NCI-H187 (cell line): ENCODE results near the gene KLHL3.

ENCODE experiments used
- DNase-seq, 2 experiments: peaks; one replicate each; lab custom pipeline; 2025; lab: John Stamatoyannopoulos, UW

KLHL3 gene

DNA sequence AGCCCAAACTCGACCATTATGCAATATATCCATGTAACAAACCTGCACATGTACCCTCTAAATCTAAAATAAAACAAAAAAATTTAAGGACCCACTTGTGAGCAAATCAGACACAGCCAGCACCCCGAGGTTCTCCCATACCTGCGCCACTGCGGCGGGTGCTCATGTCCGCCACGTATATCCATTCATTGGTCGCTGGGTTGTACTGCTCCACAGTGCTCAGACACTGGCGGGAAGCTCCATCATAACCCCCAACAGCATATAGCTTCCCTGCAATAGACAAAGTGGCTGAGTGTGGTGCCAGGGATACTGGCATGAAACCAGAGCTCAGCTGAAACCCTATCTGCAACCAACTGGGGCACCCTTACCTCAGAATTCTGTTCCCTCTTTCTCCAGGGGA is 102.0 kb downstream of the KLHL3 start:
- DNase-seq = no peak

DNA sequence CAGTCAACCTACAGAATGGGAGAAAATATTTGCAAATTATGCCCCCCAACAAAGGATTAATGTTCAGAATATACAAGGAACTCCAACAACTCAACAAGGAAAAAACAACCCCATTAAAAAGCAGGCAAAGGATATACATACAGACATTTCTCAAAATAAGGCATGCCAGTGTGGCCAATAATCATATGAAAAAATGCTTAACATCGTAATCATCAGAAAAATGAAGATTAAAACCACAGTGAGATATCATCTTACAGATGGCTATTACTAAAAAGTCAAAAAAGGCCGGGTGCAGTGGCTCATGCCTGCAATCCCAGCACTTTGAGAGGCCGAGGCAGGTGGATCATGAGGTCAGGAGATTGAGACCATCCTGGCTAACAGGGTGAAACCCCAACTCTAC is 103.2 kb downstream of the KLHL3 start:
- DNase-seq = no peak

DNA sequence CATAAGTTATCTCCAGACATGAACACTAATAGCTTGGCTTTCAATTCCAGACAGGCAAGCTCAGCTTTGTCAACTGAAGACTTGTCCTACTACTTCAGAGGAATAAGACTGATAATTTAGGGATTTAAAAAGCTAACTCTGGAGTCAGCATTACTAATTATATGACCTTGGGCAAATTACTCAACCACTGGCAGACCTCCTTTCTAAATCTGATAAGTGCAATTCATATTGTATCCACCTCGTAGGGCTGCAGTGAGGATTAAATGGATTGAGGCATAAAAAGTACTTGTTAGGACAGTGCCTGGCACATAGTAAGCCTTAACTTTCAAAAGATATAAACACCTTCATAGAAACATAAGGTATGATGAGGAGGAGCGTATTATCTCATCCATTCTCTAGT is 104.4 kb downstream of the KLHL3 start:
- no peak for DNase-seq

DNA sequence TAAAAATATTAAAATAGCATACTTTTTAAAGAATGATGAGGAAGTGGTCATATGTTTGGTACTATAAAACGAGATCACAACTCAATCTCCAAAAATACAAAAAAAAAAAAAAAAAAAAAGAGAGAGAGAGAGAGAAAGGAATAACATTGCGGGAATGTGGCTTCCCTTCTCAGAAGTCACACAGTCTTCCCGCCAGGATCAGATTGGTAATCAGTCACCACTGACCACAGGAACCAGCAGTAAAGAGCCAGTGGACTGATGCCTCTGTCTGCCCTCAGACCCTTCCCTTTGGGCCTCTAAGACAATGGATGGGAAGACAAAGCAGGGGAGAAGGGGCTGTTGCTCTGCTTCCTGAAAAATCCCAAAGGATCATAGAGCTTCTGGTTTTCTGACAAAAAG is 104.9 kb downstream of the KLHL3 start:
- no peak for DNase-seq

DNA sequence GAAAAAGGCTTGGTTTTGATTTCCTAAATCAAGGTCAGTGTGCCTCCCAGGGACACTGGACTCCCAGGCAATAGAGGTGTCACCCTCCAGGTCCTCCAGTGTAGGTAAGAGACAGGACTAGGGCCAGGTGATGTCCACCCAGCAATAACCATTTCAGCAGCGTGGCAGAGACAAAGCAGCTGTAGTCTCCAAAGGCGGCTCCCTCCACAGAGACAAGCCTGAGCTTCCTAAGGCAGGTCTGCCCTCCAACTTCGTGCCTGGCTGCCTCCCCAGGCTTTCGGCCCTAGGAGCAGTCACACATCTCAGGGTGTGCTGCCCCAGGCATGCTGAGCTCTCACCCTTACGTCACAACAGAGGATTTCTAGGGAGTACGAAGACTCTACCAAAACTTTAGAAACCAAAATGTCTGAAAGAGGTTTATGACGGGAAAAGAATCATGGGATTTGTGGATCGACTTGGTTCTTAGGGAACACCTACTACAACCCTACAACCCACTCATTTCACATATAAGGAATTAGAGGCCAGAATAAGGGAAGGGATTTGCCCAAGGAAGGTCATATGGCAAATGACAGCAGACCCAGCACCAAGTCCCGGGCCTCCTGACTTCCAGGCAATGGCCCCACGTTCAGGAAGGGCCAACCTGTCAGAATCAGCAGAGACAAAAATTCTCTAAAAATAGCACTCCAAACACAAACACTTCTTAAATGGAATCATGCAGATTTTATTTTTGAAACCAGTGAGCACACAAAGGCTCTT is 105.5 kb downstream of the KLHL3 start:
- no peak for DNase-seq

DNA sequence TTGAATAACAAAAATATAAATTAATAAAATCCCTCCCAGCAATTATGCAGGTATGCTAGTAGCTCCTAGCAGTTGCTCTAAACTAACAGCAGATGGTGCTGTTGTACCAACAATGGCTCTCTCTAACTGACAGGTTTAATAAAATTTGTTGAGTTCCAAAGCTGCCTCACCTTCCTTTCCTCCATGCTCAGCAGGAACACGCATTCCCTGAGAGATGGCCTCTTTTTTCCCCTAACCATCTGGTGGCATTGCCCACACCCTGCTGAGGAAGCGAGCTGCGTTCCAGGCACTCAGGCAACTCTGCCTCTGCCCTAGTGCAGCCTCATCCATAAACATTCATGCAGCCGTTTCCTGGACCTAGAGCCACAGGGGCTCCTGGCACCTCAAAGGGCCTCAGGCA is 106.2 kb downstream of the KLHL3 start:
- DNase-seq = peak in 1 of 2 experiments; percentile 11

DNA sequence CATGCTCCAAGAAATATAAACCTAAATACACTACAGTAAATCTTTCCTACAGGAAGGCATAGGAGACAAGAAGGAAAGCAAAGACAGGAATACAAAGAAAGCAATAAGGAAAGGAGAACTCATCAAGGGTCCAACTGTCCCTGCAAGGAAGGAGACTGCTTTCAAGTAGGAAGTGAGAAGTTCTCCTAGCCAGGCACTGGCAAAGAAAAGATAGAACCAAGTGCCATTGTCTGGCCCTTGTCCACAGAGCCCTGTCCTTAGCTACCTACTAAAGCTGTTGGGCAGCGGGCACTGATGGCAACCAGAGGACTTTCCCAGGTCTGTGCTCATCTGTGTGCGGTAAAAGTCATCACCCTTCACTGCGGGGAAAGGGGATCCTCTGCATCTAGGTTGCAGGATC is 108.2 kb downstream of the KLHL3 start:
- DNase-seq = no peak

DNA sequence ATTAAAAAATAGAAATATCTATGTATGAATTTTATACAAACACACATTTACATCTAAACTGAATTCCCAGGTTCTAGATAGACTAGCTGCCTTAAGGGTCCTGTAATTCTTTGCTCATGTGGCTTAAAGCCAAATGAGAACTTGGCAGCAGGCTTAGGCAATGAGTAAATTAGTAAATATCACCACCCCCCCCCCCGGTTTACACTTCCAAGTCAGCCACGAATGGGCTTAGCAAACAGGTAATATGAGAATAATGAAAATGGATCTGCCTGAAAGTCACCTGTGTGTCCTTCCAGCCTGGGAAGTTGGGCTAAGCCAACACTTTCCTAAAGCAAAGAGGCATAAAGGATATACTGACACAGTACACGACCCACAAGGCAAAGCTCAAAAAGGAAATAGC is 108.6 kb downstream of the KLHL3 start:
- DNase-seq = no peak

DNA sequence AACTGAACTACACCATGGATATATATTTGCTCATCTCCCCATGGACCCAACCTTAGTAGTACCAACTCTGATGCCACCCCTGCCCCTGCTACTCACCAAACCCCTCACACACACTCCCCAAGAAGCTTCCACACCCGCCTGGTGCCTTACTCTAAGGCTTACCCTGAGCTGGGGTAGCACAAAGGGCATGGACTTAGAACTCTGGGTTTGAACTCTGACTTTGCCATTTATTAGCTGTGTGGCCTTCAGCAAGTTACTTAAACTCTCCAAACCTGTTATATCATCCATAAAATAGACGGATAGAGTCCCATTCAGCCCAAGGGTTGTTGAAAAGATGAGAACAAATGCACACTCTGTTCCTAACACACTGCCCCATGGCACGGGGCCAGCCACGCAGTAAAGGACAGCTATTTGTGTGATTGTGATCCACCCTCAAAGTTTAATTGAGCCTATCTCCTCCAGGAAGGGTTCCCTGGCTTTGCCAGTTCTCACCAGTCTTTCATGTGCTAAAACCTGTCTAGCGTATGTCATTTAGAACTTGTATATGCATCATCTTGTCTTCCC is 111.0 kb downstream of the KLHL3 start:
- DNase-seq = no peak

DNA sequence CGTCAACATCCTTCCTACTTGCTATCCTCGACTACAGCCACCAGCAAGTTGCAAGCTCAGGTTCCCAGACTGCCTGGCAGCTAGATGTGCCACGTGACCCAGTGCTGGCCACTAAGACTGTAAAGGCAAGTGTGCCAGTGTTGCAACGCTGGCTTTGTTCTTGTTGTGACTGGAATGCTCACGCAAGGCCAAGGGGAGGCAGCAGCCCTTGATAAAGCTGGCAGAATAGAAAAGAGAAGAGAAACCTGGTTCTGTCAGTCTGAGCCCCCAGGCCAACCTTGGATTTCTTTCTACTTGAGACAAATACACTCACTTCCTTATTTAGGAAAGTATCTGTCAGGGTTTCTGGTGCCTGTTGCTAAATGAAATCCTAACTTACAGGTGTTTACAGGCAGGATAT is 113.0 kb downstream of the KLHL3 start:
- DNase-seq = no peak

DNA sequence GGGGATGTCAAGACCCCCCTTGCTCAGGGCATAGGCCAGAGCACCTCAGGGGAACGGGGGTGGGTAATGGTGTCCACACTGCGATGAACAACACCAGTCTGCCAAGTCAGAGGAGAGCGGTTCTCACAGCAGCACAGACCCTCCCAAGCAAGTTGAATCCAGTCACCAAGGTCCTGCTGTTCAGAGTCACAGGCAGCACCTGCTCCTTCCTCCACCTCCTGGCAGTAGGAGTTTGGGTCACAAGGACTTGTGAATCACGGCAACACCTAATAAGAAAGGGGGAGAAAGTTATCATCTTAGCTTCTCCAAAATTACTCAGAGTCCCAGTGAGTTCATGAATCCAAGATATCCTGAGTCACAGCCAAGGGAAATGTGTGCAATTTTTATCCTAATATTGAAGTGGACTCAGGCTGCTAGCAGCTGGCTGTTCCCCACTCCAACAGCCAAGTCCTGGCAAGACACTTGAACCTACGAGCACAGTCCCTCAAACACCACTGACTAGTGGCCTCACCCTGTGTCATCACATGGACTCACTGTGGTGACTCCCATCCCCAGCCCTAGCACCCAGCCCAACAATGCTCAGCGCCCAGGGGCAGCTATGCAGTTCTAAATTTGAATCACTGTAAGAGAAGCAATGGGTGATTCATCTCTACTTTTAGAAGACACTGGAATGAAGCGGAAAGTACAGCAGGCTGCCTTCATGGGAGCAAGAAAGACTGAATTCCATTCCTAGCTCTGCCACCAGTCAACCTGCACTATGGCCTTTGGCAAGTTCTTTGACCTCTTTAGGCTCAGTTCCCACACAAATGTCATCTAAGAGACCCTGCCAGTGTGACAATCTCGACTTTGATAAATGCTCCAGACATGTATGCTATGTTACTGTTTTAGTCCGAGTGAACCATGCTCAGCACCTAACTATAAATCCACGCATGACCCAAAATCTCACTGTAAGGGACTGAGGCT is 113.7 kb downstream of the KLHL3 start:
- DNase-seq = no peak

DNA sequence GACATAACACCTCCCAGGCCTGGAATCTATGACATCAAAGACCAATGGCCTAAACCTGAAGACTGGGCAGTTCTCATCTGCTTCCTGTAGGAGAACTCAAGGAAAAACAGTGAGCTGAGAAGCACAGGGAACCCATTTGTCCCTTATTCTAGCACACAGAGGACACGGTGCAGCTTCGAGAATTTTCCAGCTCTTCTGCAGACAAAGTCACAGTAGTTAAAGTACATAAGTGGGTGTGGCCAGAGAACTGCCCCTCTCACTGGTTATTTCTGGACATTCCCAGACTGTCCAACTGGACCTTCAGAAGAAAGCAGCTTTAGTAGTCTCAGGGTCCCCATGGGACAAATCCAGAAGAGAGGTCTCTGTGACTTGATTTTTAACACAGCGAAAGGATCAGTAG is 114.6 kb downstream of the KLHL3 start:
- no peak for DNase-seq

DNA sequence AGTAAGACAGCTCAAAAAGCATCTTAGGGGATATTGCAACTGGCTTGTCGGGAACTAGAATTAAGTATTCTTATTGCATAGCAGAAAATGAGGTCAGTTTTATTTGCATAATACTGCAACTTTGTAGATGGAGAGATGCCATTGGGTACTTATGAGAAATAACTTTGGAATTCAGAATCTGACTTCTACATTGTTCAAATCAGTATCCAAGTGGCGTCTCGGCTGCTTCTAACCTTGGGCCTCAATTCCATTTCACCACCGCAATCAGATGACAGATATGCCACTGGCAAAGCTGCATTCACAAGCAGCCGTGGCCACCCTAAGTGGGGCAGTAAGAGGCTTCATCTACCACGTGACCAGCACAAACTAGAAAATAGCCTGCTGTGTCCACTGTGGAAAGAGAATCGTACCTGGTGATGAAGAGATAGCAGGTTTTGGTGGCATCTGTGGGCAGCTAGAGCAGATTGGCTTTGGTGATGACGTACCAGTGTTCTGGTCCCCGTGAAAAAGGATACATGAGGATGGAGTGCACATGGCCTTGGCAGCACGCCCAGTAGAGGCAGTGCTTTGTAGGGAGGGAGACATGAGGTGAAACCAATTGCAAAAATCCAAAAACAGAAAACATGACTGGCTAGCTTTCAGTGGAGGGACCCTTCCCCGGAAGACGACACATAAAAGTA is 116.6 kb downstream of the KLHL3 start:
- no peak for DNase-seq

DNA sequence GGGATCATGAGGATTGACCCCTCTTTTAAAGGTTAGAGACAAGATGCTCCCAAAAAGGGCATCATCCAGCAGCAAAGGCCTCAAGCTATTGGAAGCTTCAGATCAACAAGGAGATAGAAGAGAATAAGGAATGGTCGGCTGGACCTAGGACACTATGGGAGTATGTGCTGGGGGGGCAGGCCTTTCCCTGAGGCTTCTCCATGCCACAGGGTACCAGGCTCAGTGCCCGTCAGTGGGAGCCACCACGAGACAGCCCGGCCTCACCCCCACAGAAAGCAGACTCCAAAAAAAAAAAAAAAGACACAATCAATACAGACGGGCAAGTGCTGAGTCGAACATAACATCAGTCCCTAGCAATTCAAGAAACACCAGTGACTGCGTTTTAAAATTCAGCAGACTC is 117.4 kb downstream of the KLHL3 start:
- DNase-seq = no peak

DNA sequence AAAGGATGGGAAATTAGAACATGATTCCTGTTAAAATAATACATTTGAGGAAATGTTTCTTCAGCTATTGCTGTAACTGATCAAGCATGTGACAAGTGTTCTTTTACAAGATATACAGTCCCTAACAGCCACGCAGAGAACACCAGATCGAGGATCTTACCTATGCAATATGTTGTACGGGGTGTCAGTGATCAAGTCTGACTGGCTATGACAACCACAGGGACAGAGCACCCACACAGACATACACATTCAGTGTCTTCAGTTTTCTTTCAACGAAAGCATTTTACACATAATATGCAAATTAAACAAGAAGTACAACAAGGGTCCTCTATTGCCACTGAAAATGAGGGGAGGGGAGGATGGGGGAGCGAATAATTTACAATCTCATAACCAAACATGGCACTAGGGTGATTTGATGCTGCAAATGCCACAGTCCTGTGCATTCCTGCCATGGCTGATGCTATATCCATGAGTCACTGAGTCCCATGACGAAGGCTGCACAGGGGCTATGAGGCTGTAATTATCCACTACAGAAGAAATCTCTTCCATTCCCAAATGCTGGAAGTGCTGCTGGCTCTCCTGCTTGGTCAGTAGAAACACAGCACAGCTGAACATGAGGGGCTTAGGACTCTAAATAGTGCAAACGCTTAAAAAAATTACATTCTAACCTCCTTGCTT is 118.2 kb downstream of the KLHL3 start:
- DNase-seq = no peak

DNA sequence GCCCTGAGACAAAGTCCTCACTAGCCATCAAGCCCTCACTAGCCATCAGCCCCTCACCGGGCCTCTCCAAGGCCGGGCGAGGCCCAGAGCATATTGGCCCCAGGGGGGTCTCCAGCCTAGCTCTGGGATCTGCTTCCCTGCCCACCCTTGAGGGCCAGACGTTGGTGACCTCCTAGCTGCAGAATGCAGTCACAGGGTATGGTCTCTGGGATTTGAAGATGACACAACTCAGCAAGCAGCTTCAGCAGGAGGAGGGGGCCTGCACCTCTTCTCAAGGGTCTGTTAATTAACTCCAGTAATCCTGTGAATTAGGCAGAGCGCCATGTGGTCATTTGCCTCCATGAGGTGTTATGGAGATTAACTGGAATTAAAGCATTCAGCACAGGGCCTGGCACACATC is 119.8 kb downstream of the KLHL3 start:
- DNase-seq = no peak

DNA sequence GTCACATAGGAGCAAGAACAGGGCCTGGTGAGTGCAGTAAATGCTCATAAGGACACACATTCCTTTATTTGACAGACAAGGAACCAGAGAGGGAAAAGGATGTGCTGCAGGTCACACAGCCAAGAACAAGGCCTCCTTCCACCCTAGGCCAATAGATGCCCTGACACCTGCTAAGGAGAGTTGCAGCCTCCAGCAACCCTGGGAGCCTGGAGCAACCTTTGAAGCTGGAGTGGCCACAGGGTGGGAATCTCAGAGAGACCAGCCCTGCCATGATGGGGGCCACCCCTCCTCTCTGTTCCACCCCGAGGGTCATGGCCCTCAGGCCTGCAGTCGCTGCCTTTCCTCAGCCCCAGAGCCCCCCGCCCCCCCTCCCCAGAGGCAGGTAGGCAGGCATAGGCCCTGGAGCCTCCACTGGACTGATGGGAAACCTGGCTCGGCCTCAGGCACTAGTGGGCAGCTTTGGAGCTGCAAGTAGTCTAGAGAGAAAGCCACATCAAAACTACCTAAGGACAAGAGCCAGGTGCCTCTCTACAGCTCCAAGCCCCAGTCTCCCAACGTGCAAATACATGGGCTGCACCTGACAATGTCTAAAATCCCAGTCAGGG is 120.6 kb downstream of the KLHL3 start:
- DNase-seq = no peak

DNA sequence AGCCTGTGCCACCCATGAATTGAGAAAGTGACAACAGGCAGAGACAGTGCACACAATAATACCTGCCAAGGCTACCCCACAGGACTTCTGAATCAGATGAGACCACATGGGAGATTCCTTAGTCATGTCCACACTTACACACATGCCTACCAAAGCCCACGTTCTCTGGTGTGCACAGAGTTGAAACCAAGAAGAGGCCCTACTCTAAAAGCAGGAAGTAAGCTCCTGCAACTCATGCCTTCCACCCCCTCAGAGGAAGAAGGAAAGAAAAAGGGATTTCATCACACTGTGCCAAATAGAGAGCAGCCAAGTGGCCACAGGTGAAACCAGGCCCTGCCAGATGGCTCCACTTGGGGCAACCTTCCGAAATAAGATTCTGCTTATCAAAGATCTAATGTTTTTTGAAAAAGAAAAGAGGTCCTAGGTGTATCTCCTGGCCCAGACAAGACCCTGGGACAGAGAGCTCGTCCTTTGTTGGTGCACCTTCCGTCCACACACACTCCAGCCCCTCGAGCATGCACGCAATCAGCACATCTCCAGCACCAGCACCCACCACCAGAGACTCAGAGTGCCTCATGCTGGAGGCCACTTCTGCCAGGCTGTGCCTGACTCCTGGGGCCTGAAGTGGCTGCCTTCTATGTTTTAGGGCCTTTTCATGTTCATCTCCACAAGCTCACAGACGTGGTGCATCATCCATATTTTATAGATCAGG is 122.2 kb downstream of the KLHL3 start:
- no peak for DNase-seq

DNA sequence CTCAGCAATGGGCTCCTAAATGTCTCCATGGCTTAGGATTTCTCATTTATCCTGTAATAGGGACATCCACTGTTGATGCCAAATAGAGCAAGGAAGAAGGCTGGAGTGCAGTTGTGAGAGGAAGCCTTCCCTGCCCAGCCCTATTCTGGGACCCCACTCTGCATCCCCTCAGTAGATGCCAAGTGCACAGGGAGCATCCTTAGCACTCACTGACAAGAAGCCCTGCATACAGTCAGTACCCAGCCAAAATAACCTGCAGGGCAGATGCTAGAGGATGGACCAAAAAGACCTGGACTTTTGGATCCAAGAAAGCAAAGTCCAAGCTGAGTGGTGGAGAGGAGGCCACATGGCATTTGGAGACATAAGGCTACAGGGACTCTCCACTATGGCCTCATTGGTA is 123.3 kb downstream of the KLHL3 start:
- DNase-seq = no peak

DNA sequence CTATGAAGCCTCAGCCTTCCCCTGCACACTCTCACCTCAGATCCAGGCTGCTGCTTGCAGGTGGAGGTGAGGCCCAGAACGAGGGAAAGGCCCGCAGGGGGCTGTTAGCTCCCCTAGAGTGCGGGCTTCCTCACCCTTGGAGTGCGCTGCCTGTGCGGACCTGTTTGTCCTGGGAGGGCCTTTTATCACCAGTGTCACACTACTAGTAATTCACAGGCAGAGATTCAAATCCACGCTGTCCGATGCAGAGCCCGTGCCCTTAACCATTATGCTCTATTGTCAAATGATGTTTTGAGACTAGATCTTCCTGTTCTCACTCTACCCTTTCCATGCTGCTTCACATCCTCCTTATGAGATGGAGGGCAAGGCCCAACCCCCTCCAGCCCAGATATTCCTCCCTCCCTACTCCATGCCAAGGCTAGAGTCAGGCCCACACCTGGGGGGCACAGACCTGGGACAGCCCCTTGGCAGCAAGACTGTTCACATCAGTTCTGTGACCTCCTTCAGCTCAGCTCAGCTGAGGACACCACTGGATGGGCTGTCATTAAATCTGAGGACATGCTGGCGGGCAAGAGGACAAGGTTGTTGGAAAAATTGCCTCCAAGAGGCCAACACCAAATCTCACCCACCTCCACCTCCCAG is 124.0 kb downstream of the KLHL3 start:
- DNase-seq = no peak
